Astrocyte of the cerebellum (primary cell): ENCODE measurements around the gene EEF1A2.

ENCODE experiments used
- DNase-seq: peaks from one replicate; pipeline ENCODE4 v3.0.0-alpha.2; 2011; ENCODE audit warnings: low read depth
- H3K4me3 ChIP-seq: 2 replicates; pipeline ENCODE4 v1.5.1; 2011; ENCODE audit warnings: mild to moderate bottlenecking, low read depth, low read length, moderate library complexity
- CTCF ChIP-seq: IDR thresholded peaks from 2 replicates; pipeline ENCODE4 v1.5.1; 2012; ENCODE audit warnings: low read length, low read depth, moderate library complexity, mild to moderate bottlenecking; ENCODE audit errors: missing control alignments
- in situ Hi-C: cut with HindIII; loops from 2 replicates; pipeline ENCODE4 v1.10.0; 2017; ENCODE audit warnings: low sequenced_read_pairs

The EEF1A2 gene

GRCh38 chr20:63470410-63470809, 28.5 kb downstream of the EEF1A2 start:
- no peak for DNase-seq
- in situ Hi-C loops = loop anchor here (5.0 to 10.0 kb wide), 3 partner anchors 48 to 176 kb away; partner anchors contain the start of gene COL20A1
- no peak overlapping the region for H3K4me3 ChIP-seq
- no peak for TF ChIP-seq CTCF

- in situ Hi-C loops = loop anchor here (5.0 to 10.0 kb wide), 3 partner anchors 47 to 175 kb away; partner anchors contain the start of gene COL20A1
- DNase-seq = no peak
- H3K4me3 ChIP-seq = no peak overlapping the region
- TF ChIP-seq CTCF = no peak
These were observed 29.2 kb downstream of the EEF1A2 start for GRCh38 chr20:63469713-63470101.

GRCh38 chr20:63469019-63469712, 29.7 kb downstream of the EEF1A2 start:
- no peak overlapping the region for H3K4me3 ChIP-seq
- DNase-seq = no peak
- TF ChIP-seq CTCF = no peak
- in situ Hi-C loops = no loop called here

- no peak overlapping the region for H3K4me3 ChIP-seq
- TF ChIP-seq CTCF = no peak
- in situ Hi-C loops = no loop called here
- no peak for DNase-seq
These were observed 30.5 kb downstream of the EEF1A2 start for GRCh38 chr20:63468421-63468820.

- in situ Hi-C loops = no loop called here
- DNase-seq = no peak
- TF ChIP-seq CTCF = no peak
- no peak overlapping the region for H3K4me3 ChIP-seq
These were observed 31.4 kb downstream of the EEF1A2 start for GRCh38 chr20:63467294-63468083.

- DNase-seq = no peak
- no peak for TF ChIP-seq CTCF
- H3K4me3 ChIP-seq = no peak overlapping the region
- in situ Hi-C loops = no loop called here
These were observed 32.0 kb downstream of the EEF1A2 start for GRCh38 chr20:63466861-63467260.
